PC-9 (cell line): Measurements from ENCODE around the gene RSBN1.

Experiments used
- EZH2 ChIP-seq: fragments of 200-600 bp; sonication (generic); IDR thresholded peaks from 2 replicates; pipeline ENCODE4 v1.8.0; 2017; ENCODE audit warnings: antibody characterized with exemption, low read depth
- TF ChIP-seq, protein P1 (sequence below): fragments of 200-600 bp; sonication (generic); conservative IDR thresholded peaks from 2 replicates; pipeline ENCODE4 v1.6.1; 2017; ENCODE audit warnings: mixed run types, antibody characterized with exemption, mild to moderate bottlenecking, moderate library complexity

DNA sequence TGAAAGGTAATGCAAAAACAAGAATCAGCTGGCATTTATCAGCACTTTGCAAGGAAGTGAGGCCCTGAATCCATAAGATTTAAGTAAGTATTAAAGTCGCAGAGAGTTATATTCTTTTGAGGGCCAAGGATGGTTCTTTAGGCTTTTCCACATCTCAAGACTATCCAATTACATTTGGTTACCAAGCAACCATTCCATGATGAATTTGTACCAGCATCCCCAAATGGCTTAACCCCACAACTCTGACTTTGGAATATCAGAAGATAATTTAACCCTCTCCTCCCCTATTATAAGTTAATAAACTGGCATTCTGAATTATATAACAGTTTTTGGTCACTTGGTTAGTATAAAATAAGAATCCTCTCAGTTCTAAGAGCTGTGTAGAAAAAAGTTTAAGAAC is 55.8 kb downstream of the RSBN1 start:
- TF ChIP-seq, protein P1, sequence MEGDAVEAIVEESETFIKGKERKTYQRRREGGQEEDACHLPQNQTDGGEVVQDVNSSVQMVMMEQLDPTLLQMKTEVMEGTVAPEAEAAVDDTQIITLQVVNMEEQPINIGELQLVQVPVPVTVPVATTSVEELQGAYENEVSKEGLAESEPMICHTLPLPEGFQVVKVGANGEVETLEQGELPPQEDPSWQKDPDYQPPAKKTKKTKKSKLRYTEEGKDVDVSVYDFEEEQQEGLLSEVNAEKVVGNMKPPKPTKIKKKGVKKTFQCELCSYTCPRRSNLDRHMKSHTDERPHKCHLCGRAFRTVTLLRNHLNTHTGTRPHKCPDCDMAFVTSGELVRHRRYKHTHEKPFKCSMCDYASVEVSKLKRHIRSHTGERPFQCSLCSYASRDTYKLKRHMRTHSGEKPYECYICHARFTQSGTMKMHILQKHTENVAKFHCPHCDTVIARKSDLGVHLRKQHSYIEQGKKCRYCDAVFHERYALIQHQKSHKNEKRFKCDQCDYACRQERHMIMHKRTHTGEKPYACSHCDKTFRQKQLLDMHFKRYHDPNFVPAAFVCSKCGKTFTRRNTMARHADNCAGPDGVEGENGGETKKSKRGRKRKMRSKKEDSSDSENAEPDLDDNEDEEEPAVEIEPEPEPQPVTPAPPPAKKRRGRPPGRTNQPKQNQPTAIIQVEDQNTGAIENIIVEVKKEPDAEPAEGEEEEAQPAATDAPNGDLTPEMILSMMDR = no peak
- TF ChIP-seq EZH2 = no peak
